Coronary artery (tissue), 2 donors: Measurements from ENCODE around the gene SPACDR.

Experiments used
- DNase-seq: peaks from one replicate; pipeline ENCODE4 v3.0.0-alpha.2; 2017; ENCODE audit warnings: low spot score
- H3K27ac ChIP-seq, 2 donors: fragments of 200-600 bp; sonication (generic); one replicate each; pipeline ENCODE4 v1.5.1; 2016 to 2019
- H3K4me3 ChIP-seq: fragments of 200-600 bp; sonication (generic); 2 replicates; pipeline ENCODE4 v1.5.1; 2016; ENCODE audit warnings: mild to moderate bottlenecking, moderate library complexity
- CTCF ChIP-seq: fragments of 200-600 bp; sonication (generic); IDR thresholded peaks from one replicate; pipeline ENCODE4 v1.5.1; 2019; ENCODE audit warnings: antibody characterized with exemption

SPACDR gene

GRCh38 chr7:100426516-100426915, 37.5 kb downstream of the SPACDR start:
- no peak for TF ChIP-seq CTCF
- Histone ChIP-seq H3K4me3 (no peak overlapping the region), H3K27ac (no peak overlapping the region)
- no peak for DNase-seq

DNA sequence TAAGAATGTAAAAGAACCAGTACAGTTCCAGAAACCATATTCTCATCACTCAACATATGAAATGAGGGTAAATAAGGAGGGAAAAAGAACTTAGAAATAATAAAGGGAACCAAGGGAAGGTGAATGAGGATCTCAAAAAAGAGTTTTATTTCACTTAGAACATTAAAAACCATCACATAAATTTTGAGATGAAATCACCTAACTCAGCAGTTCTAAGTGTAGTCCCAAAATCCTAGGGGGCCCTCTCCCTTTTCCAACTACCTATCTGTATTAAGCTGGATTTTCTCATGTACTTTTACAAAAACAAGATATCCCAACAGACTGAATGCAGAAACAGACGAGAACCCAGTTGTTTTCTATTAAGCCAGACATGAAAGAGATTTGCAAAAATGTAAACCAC, 38.7 kb downstream of the SPACDR start:
- Histone ChIP-seq H3K27ac (no peak overlapping the region), H3K4me3 (no peak overlapping the region)
- DNase-seq: no peak
- TF ChIP-seq CTCF: no peak

DNA sequence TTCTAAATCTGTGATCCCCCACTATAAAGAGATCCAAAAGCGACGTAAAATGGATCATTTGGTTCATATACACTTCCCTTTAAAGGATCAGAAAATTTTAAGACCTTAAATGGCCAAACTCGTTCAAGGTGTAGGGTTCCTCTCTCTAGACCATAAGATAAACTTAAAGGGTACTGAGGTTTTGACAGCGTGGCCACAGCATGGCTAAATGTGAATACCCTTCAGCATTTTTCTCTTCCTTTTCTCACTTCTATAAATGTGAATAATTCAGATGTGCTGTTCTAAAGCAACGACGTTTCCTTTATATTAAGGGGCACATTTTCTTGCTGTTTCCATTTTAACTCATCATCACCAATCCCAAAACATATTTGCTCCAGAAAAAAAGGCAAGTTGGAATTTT, 40.7 kb downstream of the SPACDR start:
- no peak overlapping the region for H3K4me3 ChIP-seq
- DNase-seq: no peak
- no peak for TF ChIP-seq CTCF
- no peak overlapping the region for H3K27ac ChIP-seq

- Histone ChIP-seq H3K4me3 (no peak overlapping the region), H3K27ac (no peak overlapping the region)
- no peak for DNase-seq
- no peak for TF ChIP-seq CTCF
Observed at GRCh38 chr7:100419660-100420226, 44.3 kb downstream of the SPACDR start.

DNA sequence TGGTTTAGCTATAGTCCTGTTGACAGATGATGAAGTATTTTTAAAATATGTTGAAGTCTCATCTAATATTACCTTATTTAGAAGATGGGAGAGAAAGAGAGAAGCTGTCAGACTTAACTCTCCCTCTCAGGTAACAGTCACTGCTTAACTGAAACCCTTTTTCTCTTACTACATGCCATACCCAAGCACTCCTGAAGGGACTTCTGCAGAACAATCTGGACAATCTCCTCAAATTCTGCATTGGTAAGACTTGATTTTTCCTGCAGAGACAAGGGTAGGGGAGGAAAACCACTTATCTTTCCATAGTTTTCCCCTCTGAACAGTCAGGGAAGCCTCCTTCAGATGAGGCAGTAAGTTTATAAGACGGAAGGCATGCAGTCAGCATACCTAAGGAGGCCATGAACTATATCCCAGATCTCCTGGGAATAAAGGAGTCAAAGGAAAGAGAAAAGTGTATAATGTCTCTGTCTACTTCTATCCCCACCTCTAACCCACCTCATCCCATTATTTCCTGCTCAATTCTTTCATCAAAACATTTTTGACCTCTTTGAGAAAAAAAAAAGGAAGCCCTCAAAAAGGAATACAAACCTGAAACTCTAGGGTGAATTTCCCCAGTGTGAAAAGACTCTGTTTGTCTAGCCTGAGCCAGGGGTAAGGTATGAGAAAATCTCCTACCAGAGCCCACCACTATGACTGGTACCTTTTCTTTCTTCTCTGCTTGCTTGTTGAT, 45.0 kb downstream of the SPACDR start:
- H3K27ac ChIP-seq: no peak overlapping the region
- H3K4me3 ChIP-seq: no peak overlapping the region
- TF ChIP-seq CTCF: no peak
- DNase-seq: no peak

DNA sequence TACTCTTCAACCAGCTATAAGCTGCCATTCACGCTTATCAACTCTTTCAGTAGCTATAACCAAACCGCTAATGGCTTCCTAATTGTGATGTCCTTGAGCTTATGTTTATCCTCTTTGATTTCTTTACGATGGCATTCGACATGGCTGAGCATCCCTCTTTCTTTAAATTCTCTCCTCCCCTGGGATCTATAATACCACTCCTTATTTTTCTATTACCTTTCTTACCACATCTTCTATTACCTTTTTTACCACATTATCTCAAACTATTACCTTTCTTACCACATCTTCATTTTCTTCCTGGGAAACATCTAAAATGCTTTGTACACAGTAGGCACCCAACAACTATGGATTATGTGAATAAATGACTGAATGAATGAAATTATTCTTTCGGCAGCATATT, 48.6 kb downstream of the SPACDR start:
- Histone ChIP-seq H3K27ac (no peak overlapping the region), H3K4me3 (no peak overlapping the region)
- TF ChIP-seq CTCF: no peak
- DNase-seq: no peak

DNA sequence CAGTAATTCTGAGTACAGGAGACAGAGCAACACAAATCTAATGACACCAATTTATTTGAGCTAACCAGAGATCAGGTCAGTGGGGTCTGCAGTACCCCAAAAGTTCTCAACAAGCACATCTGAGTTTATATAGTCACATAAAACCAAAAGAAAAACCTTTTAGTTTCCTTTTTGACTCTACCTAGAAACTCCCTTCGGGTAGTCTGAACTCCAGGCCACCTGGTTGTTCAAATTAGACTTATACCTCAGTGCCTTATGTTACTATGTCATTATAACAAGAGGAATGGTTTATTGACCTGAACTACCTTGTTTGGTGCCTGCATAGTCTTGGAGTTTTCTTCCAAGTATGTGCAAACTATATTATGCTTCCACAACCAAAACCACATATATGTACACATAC, 50.2 kb downstream of the SPACDR start:
- Histone ChIP-seq H3K27ac (no peak overlapping the region), H3K4me3 (no peak overlapping the region)
- TF ChIP-seq CTCF: no peak
- no peak for DNase-seq
